ENCODE data around the gene TET3. TPM values are rescaled to one million over a fixed set of nuclear protein-coding genes. Genes with fewer than 3 reads are reported as not detected.

TET3 gene
- total and polyA plus RNA-seq, 2 donors (not counting 3 experiments of a cell fraction or from before 2014, with no cell fraction given), result 3.4 to 15.6 TPM

DNA sequence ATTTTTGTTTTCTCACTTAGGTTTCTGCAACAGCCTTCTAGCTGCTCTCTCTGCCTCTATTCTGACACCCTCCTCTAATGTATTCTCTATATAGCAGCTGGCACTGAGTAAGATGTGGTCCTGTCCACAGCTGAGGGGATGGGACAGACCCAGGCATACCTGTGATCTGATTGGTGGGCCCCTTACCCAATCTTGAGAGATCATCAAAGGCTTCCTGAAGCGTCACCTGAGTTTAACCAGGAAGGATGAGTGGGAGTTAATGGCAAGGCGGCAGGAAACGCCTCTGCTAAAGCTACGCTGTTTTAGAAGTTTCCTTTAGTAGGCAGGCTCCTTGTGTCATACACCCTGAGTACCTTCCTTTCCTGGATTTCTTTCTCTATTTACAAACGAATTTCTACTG, 5.7 kb upstream of the TET3 start:
- Histone ChIP-seq H3K27ac (ENCODE audit: insufficient read depth, low read depth, low read length) (no peak overlapping the region), H2AFZ (ENCODE audit: low read depth, low read length) (no peak overlapping the region), H3K36me3 (ENCODE audit: control insufficient read depth in 2 of 2, extremely low read depth in 1 of 2, insufficient read depth in 2 of 2, low read length in 2 of 2) (no peaks in the 10 kb centered on the region), H3K79me2 (ENCODE audit: control insufficient read depth, insufficient read depth, low read length) (no peaks in the 10 kb centered on the region), H3K4me1 (ENCODE audit: control insufficient read depth, extremely low read depth, insufficient read depth, low read length) (peaks cover 25% of the 10 kb centered on the region), H3K27me3 (ENCODE audit: control insufficient read depth in 2 of 2, insufficient read depth in 2 of 2, low read length in 2 of 2) (no peaks in the 10 kb centered on the region), H3K4me3 (replicated peaks in 1 of 3; ENCODE audit: insufficient read depth in 1 of 3, low read depth in 1 of 3, low read length in 3 of 3) (no peak overlapping the region), H3K9ac (replicated peaks; ENCODE audit: extremely low read depth, insufficient read depth, low read length) (no peak overlapping the region), H4K20me1 (replicated peaks; ENCODE audit: control insufficient read depth, extremely low read depth, insufficient read depth, low read length) (no peaks in the 10 kb centered on the region), H3K4me2 (ENCODE audit: insufficient read depth, low read length) (no peak overlapping the region), H3K9me3 (replicated peaks; ENCODE audit: control insufficient read depth, insufficient read depth, low read length) (no peaks in the 10 kb centered on the region), H3K9me1 (replicated peaks; ENCODE audit: control insufficient read depth, extremely low read depth, insufficient read depth, low read length) (no peaks in the 10 kb centered on the region)
- DNase-seq (ENCODE audit: low read depth, low spot score) (no peak), FAIRE-seq (no peak)
- CTCF ChIA-PET, result interaction anchor here (1.0 to 1.8 kb wide), 5 partner anchors 8 to 152 kb away, joined by 3 to 10 read pairs (median 6); no protein-coding TSS in a partner anchor
- BruUV-seq (replicated peaks), result no TSS peak
- dilution Hi-C loops (cut with MboI; ENCODE audit: extremely low pct_ligation_motif_present, low sequenced_read_pairs), result no loop called here
- POLR2A ChIA-PET, result no interaction called here
- intact Hi-C loops (cut with micrococcal nuclease), result loop anchor here (1.0 kb wide), 1 partner anchor 52 kb away; no protein-coding TSS in a partner anchor
- TF ChIP-seq GATA2 (IDR thresholded peaks at IDR 0.05; ENCODE audit: insufficient read depth, insufficient read length, low read depth, low read length), result no peak
- TF ChIP-seq, protein P1, sequence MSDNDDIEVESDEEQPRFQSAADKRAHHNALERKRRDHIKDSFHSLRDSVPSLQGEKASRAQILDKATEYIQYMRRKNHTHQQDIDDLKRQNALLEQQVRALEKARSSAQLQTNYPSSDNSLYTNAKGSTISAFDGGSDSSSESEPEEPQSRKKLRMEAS (IDR thresholded peaks at IDR 0.05; ENCODE audit: insufficient read depth, insufficient read length), result no peak
- no peak for TF ChIP-seq POLR2AphosphoS5 (IDR thresholded peaks at IDR 0.05; ENCODE audit: insufficient read depth, low read depth, low read length)
- TF ChIP-seq, protein P2, sequence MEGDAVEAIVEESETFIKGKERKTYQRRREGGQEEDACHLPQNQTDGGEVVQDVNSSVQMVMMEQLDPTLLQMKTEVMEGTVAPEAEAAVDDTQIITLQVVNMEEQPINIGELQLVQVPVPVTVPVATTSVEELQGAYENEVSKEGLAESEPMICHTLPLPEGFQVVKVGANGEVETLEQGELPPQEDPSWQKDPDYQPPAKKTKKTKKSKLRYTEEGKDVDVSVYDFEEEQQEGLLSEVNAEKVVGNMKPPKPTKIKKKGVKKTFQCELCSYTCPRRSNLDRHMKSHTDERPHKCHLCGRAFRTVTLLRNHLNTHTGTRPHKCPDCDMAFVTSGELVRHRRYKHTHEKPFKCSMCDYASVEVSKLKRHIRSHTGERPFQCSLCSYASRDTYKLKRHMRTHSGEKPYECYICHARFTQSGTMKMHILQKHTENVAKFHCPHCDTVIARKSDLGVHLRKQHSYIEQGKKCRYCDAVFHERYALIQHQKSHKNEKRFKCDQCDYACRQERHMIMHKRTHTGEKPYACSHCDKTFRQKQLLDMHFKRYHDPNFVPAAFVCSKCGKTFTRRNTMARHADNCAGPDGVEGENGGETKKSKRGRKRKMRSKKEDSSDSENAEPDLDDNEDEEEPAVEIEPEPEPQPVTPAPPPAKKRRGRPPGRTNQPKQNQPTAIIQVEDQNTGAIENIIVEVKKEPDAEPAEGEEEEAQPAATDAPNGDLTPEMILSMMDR (IDR thresholded peaks at IDR 0.05; ENCODE audit: extremely low read depth in 1 of 2, insufficient read depth in 1 of 2, low read depth in 1 of 2, low read length in 2 of 2), result no peak
- TF ChIP-seq EZH2 (IDR thresholded peaks at IDR 0.05; ENCODE audit: borderline replicate concordance, low read depth, low read length, severe bottlenecking), result no peak
- TF ChIP-seq FOS (IDR thresholded peaks at IDR 0.05; ENCODE audit: borderline replicate concordance, insufficient read depth, low read length), result no peak

Measured in endothelial cell of umbilical vein (primary cell).